HepG2 (cell line): ENCODE data around the gene RASGRP4. TPM values are rescaled to one million over a fixed set of nuclear protein-coding genes. Genes with fewer than 3 reads are reported as not detected.
A peak's percentile ranks its signal among the peaks of the same experiment; 100 is the strongest.

Experiments used
- FOXJ3 ChIP-seq: sonication (generic); formaldehyde crosslinking; IDR thresholded peaks from 2 replicates; pipeline ENCODE4 v1.4.0; 2020; ENCODE audit warnings: missing genetic modification reagents, mild to moderate bottlenecking, borderline replicate concordance
- HDAC2 ChIP-seq: sonication (generic); formaldehyde crosslinking; IDR thresholded peaks from 2 replicates; pipeline ENCODE4 v1.4.0; 2020; ENCODE audit warnings: missing genetic modification reagents
- IRF2 ChIP-seq: IDR thresholded peaks from 2 replicates; pipeline ENCODE4 v1.6.1; 2018; ENCODE audit warnings: missing genetic modification reagents, missing compliant biosample characterization
- KAT7 ChIP-seq: IDR thresholded peaks from 2 replicates; pipeline ENCODE4 v1.6.1; 2018; ENCODE audit warnings: borderline replicate concordance, missing compliant biosample characterization
- KLF16 ChIP-seq, 2 experiments: sonication (generic) in 1 of 2; formaldehyde crosslinking in 1 of 2; IDR thresholded peaks; 2 replicates each; pipeline versions ENCODE4 v1.6.1 to v1.8.0; 2016 to 2023; ENCODE audit warnings: missing genetic modification reagents in 2 of 2, missing compliant biosample characterization in 1 of 2
- SMAD1 ChIP-seq: sonication (generic); formaldehyde crosslinking; IDR thresholded peaks from 2 replicates; pipeline ENCODE4 v1.4.0; 2020; ENCODE audit warnings: missing genetic modification reagents, low read depth, mild to moderate bottlenecking, borderline replicate concordance
- SRSF9 ChIP-seq: fragments of 200-400 bp; formaldehyde crosslinking; IDR thresholded peaks from 2 replicates; pipeline ENCODE4 v1.6.1; 2018; ENCODE audit warnings: borderline replicate concordance, mild to moderate bottlenecking, low read depth, low read length; ENCODE audit not compliant: insufficient read depth, poor library complexity, severe bottlenecking
- ZNF510 ChIP-seq: sonication (generic); formaldehyde crosslinking; IDR thresholded peaks from 2 replicates; pipeline ENCODE4 v1.4.0; 2020; ENCODE audit warnings: low read depth, mild to moderate bottlenecking, missing genetic modification reagents
- ZNF530 ChIP-seq: sonication (generic); formaldehyde crosslinking; IDR thresholded peaks from 2 replicates; pipeline ENCODE4 v1.5.0; 2020; ENCODE audit warnings: low read depth, mild to moderate bottlenecking, missing genetic modification reagents
- ZNF713 ChIP-seq: sonication (generic); formaldehyde crosslinking; IDR thresholded peaks from 2 replicates; pipeline ENCODE4 v1.4.0; 2020; ENCODE audit warnings: mild to moderate bottlenecking, missing genetic modification reagents
- ZNF720 ChIP-seq: sonication (generic); formaldehyde crosslinking; IDR thresholded peaks from 2 replicates; pipeline ENCODE4 v1.4.0; 2020; ENCODE audit warnings: missing genetic modification reagents
- ZNF766 ChIP-seq: sonication (generic); formaldehyde crosslinking; IDR thresholded peaks from 2 replicates; pipeline ENCODE4 v1.5.0; 2020; ENCODE audit warnings: missing genetic modification reagents, borderline replicate concordance
- ZNF777 ChIP-seq: sonication (generic); formaldehyde crosslinking; IDR thresholded peaks from 2 replicates; pipeline ENCODE4 v1.4.0; 2020; ENCODE audit warnings: missing genetic modification reagents
- ZNF792 ChIP-seq: IDR thresholded peaks from 2 replicates; pipeline ENCODE4 v1.6.1; 2016
- ZNF878 ChIP-seq: sonication (generic); formaldehyde crosslinking; IDR thresholded peaks from 2 replicates; pipeline ENCODE4 v1.8.1; 2023; ENCODE audit warnings: mild to moderate bottlenecking, missing genetic modification reagents, moderate library complexity
- polyA plus RNA-seq, 8 experiments: library from polyadenylated mRNA; depleted of rRNA in 3 of 8; stranded (reverse) in 7 of 8; unstranded in 1 of 8; fragments of >200 nt; fragmentation: Illumina TruSeq in 4 of 8; extraction: Trizol in 4 of 8; gene quantifications; 2 replicates each; pipeline versions ENCODE4 v1.2.1 to v1.2.3, GENCODE V29; 2011 to 2016; ENCODE audit warnings: low read depth in 4 of 8, missing spikeins in 1 of 8, mixed read lengths in 1 of 8; ENCODE audit not compliant: insufficient read depth in 1 of 8
- total RNA-seq, 5 experiments: library from RNA; depleted of rRNA; stranded (reverse); fragments of >200 nt; fragmentation: Illumina TruSeq; extraction: Trizol; gene quantifications; 2 replicates each; pipeline ENCODE4 v1.2.3, GENCODE V29; 2016; ENCODE audit warnings: low read depth in 1 of 5
- TF ChIP-seq, protein P1 (sequence below): sonication (generic); formaldehyde crosslinking; IDR thresholded peaks from 2 replicates; pipeline ENCODE4 v1.5.0; 2020; ENCODE audit warnings: mild to moderate bottlenecking, missing genetic modification reagents, moderate library complexity
- TF ChIP-seq, protein P2 (sequence below): sonication (generic); formaldehyde crosslinking; IDR thresholded peaks from 2 replicates; pipeline ENCODE4 v1.4.0; 2020; ENCODE audit warnings: mild to moderate bottlenecking, missing genetic modification reagents, borderline replicate concordance
- TF ChIP-seq, protein P3 (sequence below): sonication (generic); formaldehyde crosslinking; IDR thresholded peaks from 2 replicates; pipeline ENCODE4 v1.5.1; 2020; ENCODE audit warnings: missing genetic modification reagents, mild to moderate bottlenecking, borderline replicate concordance

RASGRP4 gene
- total and polyA plus RNA-seq, 2 of the 13 experiments (the other 11 are each of a cell fraction or from before 2014, with no cell fraction given), result not detected

DNA sequence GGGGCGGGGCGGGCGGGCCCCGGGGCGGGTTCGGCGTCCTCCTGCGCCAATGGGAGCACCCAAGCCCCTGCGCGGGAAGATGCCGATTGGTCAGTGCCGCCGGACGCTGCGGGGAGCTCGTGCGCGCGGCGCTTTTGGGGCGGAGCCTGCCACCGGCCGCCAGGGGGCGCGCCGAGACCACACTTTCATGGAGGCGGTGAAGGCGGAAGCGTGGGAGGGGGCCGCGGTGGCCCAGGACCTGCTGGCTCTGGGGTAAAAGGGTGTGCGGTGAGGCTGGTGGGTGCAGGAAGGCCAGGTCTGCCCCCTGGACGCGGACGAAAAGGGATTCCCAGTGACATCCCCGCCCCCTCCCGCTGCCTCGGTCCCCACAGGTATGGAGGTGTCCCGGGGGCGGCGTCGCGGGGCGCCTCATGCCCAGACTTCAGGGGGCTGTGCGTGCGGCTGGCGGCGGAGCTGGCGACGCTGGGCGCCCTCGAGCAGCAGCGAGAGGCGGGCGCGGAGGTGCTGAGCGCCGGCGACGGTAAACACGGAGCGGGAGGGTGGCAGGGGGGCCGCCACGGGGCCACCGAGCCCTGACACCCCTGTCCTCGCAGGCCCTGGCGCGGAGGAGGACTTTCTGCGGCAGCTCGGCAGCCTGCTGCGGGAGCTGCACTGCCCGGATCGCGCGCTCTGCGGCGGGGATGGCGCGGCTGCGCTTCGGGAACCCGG lies 22.9 kb downstream of the RASGRP4 start, which contains the start of gene FAM98C (continued):
- TF ChIP-seq FOXJ3 (CRISPR knock-in tag) (no peak), ZNF510 (CRISPR knock-in tag) (0 out of 2 replicates have a peak, but pooled peaks have one; percentile 29), ZNF792 (CRISPR knock-in tag) (0 out of 2 replicates have a peak, but pooled peaks have one; percentile 62), SRSF9 (no peak), ZNF766 (CRISPR knock-in tag) (peak; percentile 78; the same call in 1 of the 2 replicates), ZNF777 (CRISPR knock-in tag) (peak; percentile 78), SMAD1 (CRISPR knock-in tag) (no peak), ZNF530 (CRISPR knock-in tag) (no peak), KLF16 (CRISPR knock-in tag; IDR thresholded peaks at IDR 0.05) (peak in 1 of 2 experiments; percentile 95; a peak in 2 of 4 replicates), IRF2 (peak; percentile 55; the same call in 1 of the 2 replicates), ZNF878 (CRISPR knock-in tag) (peak; percentile 60; the same call in 1 of the 2 replicates), ZNF720 (CRISPR knock-in tag) (0 out of 2 replicates have a peak, but pooled peaks have one; percentile 41), ZNF713 (CRISPR knock-in tag) (0 out of 2 replicates have a peak, but pooled peaks have one; percentile 85), KAT7 (CRISPR knock-in tag) (no peak), HDAC2 (peak; percentile 42; the same call in 1 of the 2 replicates)
- TF ChIP-seq, protein P1, sequence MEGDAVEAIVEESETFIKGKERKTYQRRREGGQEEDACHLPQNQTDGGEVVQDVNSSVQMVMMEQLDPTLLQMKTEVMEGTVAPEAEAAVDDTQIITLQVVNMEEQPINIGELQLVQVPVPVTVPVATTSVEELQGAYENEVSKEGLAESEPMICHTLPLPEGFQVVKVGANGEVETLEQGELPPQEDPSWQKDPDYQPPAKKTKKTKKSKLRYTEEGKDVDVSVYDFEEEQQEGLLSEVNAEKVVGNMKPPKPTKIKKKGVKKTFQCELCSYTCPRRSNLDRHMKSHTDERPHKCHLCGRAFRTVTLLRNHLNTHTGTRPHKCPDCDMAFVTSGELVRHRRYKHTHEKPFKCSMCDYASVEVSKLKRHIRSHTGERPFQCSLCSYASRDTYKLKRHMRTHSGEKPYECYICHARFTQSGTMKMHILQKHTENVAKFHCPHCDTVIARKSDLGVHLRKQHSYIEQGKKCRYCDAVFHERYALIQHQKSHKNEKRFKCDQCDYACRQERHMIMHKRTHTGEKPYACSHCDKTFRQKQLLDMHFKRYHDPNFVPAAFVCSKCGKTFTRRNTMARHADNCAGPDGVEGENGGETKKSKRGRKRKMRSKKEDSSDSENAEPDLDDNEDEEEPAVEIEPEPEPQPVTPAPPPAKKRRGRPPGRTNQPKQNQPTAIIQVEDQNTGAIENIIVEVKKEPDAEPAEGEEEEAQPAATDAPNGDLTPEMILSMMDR (CRISPR knock-in tag), result peak; percentile 97
- TF ChIP-seq, protein P2, sequence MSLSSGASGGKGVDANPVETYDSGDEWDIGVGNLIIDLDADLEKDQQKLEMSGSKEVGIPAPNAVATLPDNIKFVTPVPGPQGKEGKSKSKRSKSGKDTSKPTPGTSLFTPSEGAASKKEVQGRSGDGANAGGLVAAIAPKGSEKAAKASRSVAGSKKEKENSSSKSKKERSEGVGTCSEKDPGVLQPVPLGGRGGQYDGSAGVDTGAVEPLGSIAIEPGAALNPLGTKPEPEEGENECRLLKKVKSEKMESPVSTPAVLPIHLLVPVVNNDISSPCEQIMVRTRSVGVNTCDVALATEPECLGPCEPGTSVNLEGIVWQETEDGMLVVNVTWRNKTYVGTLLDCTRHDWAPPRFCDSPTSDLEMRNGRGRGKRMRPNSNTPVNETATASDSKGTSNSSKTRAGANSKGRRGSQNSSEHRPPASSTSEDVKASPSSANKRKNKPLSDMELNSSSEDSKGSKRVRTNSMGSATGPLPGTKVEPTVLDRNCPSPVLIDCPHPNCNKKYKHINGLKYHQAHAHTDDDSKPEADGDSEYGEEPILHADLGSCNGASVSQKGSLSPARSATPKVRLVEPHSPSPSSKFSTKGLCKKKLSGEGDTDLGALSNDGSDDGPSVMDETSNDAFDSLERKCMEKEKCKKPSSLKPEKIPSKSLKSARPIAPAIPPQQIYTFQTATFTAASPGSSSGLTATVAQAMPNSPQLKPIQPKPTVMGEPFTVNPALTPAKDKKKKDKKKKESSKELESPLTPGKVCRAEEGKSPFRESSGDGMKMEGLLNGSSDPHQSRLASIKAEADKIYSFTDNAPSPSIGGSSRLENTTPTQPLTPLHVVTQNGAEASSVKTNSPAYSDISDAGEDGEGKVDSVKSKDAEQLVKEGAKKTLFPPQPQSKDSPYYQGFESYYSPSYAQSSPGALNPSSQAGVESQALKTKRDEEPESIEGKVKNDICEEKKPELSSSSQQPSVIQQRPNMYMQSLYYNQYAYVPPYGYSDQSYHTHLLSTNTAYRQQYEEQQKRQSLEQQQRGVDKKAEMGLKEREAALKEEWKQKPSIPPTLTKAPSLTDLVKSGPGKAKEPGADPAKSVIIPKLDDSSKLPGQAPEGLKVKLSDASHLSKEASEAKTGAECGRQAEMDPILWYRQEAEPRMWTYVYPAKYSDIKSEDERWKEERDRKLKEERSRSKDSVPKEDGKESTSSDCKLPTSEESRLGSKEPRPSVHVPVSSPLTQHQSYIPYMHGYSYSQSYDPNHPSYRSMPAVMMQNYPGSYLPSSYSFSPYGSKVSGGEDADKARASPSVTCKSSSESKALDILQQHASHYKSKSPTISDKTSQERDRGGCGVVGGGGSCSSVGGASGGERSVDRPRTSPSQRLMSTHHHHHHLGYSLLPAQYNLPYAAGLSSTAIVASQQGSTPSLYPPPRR, result no peak
- TF ChIP-seq, protein P3, sequence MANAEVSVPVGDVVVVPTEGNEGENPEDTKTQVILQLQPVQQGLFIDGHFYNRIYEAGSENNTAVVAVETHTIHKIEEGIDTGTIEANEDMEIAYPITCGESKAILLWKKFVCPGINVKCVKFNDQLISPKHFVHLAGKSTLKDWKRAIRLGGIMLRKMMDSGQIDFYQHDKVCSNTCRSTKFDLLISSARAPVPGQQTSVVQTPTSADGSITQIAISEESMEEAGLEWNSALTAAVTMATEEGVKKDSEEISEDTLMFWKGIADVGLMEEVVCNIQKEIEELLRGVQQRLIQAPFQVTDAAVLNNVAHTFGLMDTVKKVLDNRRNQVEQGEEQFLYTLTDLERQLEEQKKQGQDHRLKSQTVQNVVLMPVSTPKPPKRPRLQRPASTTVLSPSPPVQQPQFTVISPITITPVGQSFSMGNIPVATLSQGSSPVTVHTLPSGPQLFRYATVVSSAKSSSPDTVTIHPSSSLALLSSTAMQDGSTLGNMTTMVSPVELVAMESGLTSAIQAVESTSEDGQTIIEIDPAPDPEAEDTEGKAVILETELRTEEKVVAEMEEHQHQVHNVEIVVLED (CRISPR knock-in tag), result peak; percentile 87
